Measurements from ENCODE around the gene GALNT2.

- TF ChIP-seq CTCF (IDR thresholded peaks at IDR 0.05; ENCODE audit: borderline replicate concordance, extremely low read depth, low read length, poor library complexity, severe bottlenecking) = no peak
- TF ChIP-seq EZH2 (IDR thresholded peaks at IDR 0.05; ENCODE audit: borderline replicate concordance, low read depth, low read length, severe bottlenecking) = no peak
Measured at GRCh38 chr1:230065161-230065560, 1.9 kb upstream of the GALNT2 start.

All from DND-41 (cell line).